ENCODE results near the gene ACOT11.

Gene ACOT11

DNA sequence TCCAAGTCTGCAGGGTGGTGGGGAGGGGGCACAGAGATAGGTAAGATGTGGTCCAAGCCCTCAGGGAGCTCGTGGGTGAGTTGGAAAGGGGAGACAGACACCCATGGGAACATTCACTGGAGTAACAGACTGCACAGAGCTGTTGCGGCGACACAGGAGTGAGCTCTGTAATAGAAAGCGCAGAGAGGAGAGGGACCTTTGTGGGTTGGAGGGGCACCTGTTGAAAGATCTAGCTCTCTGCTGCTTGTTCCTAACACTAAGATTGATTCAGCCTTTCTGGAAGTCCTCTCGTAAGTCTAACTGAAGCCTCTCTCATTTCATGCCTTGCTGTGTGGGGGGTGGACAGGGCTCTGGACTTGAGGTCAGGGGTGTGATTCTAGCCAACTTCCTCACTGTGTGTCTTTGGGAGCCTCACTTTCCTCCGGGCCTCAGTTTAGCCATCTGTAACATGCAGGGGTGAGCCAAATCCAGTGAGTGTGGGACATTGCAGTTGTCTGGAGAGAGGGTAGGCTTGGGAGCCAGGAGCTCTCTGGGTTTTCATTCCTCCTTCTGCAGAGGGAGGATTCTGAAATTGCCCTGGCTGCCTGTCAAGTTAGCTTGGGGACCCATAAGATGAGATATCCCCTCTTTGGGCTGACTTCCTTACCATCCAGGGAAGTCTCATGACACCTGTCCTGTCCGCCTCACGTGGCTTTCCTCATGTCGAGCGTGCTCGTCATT lies 2.0 kb upstream of the ACOT11 start:
- Mint-ChIP-seq H3K4me3 (no peak overlapping the region), H3K4me1 (peaks cover 15 to 19% of the 10 kb centered on the region in 2 donors), H3K9me3 (no peaks in the 10 kb centered on the region), H3K27ac (no peak overlapping the region), H3K36me3 (no peaks in the 10 kb centered on the region), H3K27me3 (peaks cover 45 to 47% of the 10 kb centered on the region in 2 donors)
- DNase-seq (no peak), ATAC-seq (replicated peaks) (no peak)

DNA sequence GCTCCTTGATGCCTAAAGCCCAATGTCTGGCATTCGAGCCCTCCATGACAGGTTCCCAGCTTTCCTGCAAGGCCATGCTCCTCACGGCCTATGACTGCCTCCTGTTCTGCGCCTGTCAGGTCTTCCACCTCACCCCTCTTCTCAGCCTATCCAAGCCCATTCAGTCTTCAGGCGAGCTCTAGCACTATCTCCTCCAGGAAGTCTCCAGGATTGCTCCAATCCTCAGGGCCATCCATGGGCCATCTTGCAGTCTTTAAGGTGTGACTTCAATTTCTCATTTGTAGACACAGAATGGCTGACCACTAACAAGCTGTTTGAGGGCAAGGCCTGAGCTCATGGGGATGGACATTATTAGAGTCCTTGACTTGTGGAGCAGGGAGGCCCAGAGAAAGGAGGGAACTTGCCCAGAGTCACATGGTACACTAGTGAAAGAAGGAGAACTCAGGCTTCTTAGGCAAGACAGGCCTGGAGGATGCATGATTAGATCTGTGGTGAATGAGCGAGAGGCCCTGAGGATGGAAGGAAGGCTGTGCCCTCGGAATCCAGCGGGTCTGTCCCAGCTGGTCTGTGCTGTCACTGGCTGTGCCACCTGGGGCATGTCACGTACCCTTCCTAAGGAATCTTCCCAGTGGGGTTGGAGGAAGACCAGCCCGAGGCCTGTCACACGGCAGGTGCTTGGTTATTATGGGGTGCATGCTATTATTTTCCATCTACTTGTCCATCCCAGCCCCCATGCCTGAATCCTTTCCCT lies 1.2 kb upstream of the ACOT11 start:
- H3K36me3 Mint-ChIP-seq, result no peaks in the 10 kb centered on the region
- H3K27ac Mint-ChIP-seq, result no peak overlapping the region
- H3K4me3 Mint-ChIP-seq, result no peak overlapping the region
- ATAC-seq (replicated peaks) (no peak), DNase-seq (no peak)
- peaks cover 38 to 39% of the 10 kb centered on the region in 2 donors for H3K27me3 Mint-ChIP-seq
- no peaks in the 10 kb centered on the region for H3K9me3 Mint-ChIP-seq
- H3K4me1 Mint-ChIP-seq, result peaks cover 11 to 12% of the 10 kb centered on the region in 2 donors

DNA sequence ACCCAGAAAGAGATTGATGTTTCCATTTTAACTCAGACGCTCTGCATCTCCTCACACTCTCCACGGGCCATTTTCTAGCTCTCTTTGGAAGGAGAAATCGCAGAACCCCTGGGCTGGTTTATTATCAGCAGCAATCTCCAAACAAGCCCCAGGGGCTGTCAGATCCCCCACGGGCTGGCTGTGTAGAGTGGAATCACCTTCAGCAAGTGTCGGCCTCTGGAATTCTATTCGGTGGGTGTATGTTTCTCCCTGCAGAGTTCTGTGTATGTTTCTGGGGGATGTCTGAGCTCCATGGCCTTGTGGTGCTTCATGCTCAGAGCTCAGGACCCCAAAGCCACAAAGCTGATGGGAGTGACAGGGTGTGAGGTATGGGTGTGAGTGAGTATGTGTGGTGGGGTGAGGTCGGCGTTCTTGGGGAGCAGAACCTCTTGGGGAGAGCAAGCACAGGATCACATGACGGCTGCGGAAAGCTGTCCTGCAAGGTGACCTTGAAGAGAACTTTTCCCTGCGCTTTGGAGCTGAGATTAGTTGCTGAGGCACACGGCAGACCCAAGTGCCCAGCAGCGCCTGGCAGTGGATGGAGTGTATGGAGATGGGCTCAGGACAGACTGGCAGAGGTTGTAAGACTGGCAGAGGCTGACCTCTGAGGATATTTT lies 489 bp downstream of the ACOT11 start:
- Mint-ChIP-seq H3K4me1 (peaks cover 0 to under 1% of the 10 kb centered on the region in 2 donors), H3K36me3 (no peaks in the 10 kb centered on the region), H3K4me3 (no peak overlapping the region), H3K9me3 (no peaks in the 10 kb centered on the region), H3K27me3 (peaks cover 25% of the 10 kb centered on the region in 2 donors), H3K27ac (no peak overlapping the region)
- DNase-seq (no peak), ATAC-seq (replicated peaks) (no peak)

DNA sequence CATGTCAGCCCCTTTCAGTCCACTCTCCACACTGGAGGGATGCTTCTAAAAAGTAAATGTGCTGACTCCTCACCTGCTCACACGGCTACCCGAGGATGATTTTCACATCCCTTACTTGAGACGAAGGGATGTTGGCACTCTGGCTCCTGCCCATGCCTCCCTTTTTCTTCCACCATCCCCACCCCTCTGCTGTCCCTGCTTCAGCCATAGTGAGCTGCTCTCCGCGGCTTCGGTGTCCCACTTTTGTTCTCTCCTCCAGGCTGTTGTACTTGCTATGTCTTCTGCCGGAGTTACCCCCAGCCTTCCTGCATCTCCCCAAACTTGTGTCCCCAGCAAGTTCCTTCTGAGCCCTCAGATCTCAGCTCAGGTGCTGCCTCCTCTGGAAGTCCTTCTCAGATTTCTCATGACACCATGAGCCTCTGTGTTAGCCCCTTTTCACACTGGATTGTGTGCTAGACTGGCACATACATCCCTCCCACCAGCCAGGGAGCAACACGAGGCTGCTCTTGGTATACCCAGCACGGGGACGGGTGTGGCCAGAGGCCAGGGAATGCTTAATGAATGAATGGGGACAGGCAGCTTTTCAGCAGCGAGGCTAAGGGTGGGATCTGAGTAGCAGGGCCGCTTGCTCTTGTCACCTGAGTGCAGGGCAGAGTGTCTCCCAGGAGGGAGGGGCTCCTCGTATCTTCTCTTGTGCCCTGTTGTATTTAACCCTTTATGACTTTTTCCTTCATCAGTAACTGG lies 1.3 kb downstream of the ACOT11 start:
- no peak for ATAC-seq (replicated peaks)
- Mint-ChIP-seq H3K27me3 (peaks cover 22% of the 10 kb centered on the region in 2 donors), H3K27ac (no peak overlapping the region), H3K36me3 (no peaks in the 10 kb centered on the region), H3K9me3 (no peaks in the 10 kb centered on the region), H3K4me1 (no peaks in the 10 kb centered on the region), H3K4me3 (no peak overlapping the region)
- DNase-seq, result no peak

DNA sequence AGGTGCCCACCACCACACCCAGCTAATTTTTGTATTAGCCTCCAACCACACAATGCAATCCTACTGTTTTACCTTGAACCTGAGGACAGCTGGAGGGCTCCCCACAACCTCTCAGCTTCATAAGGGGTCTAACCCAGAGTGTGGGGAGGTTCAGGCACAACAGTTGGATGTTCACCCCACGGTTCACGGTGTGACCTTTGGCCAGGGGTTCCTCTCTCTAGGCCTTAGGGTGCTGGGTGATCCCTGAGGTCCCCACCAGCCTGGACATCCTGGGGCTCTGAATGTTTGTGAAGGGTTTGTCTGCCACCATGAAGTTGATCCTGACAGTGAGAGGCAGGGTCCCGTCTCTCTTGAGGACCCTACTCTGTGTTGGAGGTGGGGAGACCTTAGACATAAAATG lies 3.9 kb downstream of the ACOT11 start:
- DNase-seq (no peak), ATAC-seq (replicated peaks) (no peak)
- peaks cover 17 to 22% of the 10 kb centered on the region in 2 donors for H3K27me3 Mint-ChIP-seq
- H3K9me3 Mint-ChIP-seq, result peaks cover 3 to 4% of the 10 kb centered on the region in 2 donors
- no peak overlapping the region for H3K27ac Mint-ChIP-seq
- no peaks in the 10 kb centered on the region for H3K4me1 Mint-ChIP-seq
- no peaks in the 10 kb centered on the region for H3K36me3 Mint-ChIP-seq
- H3K4me3 Mint-ChIP-seq, result no peak overlapping the region

DNA sequence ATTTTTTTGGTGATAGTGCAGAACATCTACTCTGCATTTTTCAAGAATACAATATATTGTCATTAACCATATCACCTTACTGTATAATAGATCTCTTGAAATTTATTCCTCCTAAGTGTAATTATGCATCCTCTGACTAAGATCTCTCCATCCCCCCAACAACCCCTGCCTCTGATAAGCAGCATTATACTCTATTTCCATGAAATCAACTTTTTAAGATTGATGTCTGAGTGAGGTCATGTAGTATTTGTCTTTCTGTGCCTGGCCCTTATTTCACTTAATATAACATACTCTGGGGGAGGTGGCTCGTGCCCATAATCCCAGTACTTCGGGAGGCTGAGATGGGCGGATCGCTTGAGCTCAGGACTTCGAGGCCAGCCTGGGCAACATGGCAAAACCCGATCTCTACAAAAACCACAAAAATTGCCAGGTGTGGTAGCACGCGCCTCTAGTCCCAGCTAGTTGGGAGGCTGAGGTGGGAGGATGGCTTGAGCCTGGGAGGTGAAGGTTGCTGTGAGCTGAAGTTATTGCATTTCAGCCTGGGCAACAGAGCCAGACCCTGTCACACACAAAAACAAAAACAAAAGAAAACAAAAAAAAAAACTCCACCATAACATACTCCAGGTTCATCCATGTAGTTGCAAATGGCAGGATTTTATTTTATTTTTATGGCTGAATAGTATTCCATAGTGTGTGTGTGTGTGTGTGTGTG lies 5.7 kb downstream of the ACOT11 start:
- no peak overlapping the region for H3K4me3 Mint-ChIP-seq
- H3K36me3 Mint-ChIP-seq, result no peaks in the 10 kb centered on the region
- H3K4me1 Mint-ChIP-seq, result no peaks in the 10 kb centered on the region
- peaks cover 3 to 4% of the 10 kb centered on the region in 2 donors for H3K9me3 Mint-ChIP-seq
- no peak overlapping the region for H3K27ac Mint-ChIP-seq
- H3K27me3 Mint-ChIP-seq, result peaks cover 13 to 17% of the 10 kb centered on the region in 2 donors
- ATAC-seq (replicated peaks), result no peak
- DNase-seq, result no peak

DNA sequence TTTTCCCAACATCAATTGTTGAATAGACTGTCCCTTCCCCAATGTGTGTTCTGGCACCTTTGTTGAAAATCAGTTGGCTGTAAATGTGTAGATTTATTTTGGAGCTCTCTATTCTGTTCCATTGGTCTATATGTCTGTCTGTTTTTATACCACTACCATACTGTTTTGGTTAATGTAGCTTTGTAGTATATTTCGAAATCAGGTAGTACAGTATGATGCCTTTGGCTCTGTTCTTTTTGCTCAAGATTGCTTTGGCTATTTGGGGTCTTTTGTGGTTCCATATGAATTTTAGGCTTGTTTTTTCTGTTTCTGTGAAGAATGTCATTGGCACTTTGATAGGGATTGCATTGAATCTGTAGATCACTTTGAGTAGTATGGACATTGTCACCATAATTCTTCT lies 8.1 kb downstream of the ACOT11 start:
- H3K27me3 Mint-ChIP-seq, result peaks cover 8 to 17% of the 10 kb centered on the region in 2 donors
- DNase-seq, result no peak
- H3K27ac Mint-ChIP-seq, result no peak overlapping the region
- no peaks in the 10 kb centered on the region for H3K36me3 Mint-ChIP-seq
- ATAC-seq (replicated peaks), result no peak
- no peaks in the 10 kb centered on the region for H3K4me1 Mint-ChIP-seq
- H3K9me3 Mint-ChIP-seq, result peaks cover 3 to 4% of the 10 kb centered on the region in 2 donors
- H3K4me3 Mint-ChIP-seq, result no peak overlapping the region

DNA sequence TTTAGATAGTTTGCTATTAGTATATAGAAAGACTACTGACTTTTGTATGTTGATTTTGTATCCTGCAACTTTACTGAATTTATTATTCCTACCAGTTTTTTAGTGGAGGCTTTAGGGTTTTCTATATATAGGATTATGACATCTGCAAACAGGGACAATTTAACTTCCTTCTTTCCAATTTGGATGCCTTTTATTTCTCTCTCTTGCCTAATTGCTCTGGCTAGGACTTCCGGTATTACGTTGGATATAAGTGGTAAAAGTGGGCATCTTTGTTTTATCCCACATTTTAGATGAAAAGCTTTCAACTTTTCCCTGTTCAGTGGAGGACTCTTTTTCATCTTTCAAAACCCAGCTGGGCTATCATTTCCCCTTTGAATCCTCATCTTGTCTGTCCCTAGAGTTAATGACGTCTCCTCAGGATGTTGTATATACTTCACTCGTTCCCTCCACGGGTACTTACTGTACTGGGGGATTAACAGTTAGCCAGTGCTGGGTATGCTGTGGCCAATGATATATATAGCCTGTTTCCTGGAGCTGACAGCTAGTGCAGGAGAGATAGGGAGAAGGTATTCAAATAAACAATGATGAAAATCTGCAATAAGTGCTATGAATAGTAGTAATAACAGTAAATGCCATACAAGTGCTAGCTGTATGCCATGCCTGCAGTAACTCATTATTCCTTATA lies 9.8 kb downstream of the ACOT11 start:
- no peak overlapping the region for H3K4me3 Mint-ChIP-seq
- no peaks in the 10 kb centered on the region for H3K36me3 Mint-ChIP-seq
- DNase-seq, result no peak
- H3K27ac Mint-ChIP-seq, result no peak overlapping the region
- peaks cover 8 to 17% of the 10 kb centered on the region in 2 donors for H3K27me3 Mint-ChIP-seq
- no peak for ATAC-seq (replicated peaks)
- H3K9me3 Mint-ChIP-seq, result peaks cover 3 to 4% of the 10 kb centered on the region in 2 donors
- no peaks in the 10 kb centered on the region for H3K4me1 Mint-ChIP-seq

DNA sequence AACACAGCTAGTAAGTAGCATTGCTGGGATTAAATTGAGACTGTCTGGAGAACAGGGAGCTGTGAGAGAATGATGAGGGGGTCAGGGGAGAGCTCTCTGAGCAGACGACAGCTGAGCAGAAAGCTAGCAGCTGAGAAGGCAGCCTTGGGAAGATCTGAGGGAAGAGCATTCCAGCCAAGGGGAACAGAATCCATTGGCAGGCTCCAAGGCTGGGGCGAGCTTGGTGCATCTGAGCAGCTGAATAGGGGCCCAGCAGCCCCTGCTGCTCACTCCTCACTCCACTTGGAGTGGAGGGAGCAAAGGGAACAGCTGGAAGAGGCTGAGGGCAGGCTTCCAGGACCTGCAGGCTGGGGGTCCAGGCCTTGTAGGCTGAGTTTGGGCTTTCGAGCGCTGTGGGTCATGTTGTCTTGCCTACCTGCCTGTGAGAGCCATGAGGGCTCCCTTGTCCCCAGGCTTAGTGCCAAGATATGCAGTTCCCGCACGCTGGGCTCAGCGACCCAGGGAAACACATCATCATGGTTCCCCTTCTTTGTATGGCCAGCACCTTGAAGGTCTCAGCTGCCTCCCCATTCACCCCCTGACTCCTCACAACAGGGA lies 10.5 kb downstream of the ACOT11 start:
- no peak for DNase-seq
- H3K4me3 Mint-ChIP-seq, result no peak overlapping the region
- H3K27ac Mint-ChIP-seq, result no peak overlapping the region
- no peak for ATAC-seq (replicated peaks)
- H3K4me1 Mint-ChIP-seq, result no peaks in the 10 kb centered on the region
- peaks cover 3 to 4% of the 10 kb centered on the region in 2 donors for H3K9me3 Mint-ChIP-seq
- H3K27me3 Mint-ChIP-seq, result peaks cover 8 to 17% of the 10 kb centered on the region in 2 donors
- H3K36me3 Mint-ChIP-seq, result no peaks in the 10 kb centered on the region

DNA sequence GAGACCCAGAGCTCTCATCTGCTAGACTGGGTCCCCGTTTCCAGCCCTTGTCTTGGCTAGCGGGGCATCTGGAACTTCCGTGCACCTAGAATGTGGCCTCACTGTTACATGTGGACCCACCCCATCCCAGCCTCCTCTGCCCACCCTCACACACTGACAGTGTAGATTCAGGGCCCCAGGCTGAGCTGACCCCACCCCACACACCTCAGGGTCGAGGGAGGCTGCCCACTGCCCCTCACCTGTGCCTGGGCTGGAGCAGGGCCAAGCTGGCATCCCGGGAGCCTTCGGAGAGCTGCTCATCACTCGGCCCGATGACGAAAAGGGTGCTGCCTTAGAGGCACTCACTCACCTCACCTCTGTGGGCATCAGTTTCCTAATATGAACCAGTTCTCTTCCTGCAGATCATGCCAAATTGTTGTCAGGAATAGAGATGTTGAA lies 11.1 kb downstream of the ACOT11 start:
- Mint-ChIP-seq H3K4me1 (no peaks in the 10 kb centered on the region), H3K9me3 (peaks cover 3 to 4% of the 10 kb centered on the region in 2 donors), H3K27ac (no peak overlapping the region), H3K36me3 (no peaks in the 10 kb centered on the region), H3K27me3 (peaks cover 8 to 17% of the 10 kb centered on the region in 2 donors), H3K4me3 (no peak overlapping the region)
- DNase-seq (no peak), ATAC-seq (replicated peaks) (no peak)

DNA sequence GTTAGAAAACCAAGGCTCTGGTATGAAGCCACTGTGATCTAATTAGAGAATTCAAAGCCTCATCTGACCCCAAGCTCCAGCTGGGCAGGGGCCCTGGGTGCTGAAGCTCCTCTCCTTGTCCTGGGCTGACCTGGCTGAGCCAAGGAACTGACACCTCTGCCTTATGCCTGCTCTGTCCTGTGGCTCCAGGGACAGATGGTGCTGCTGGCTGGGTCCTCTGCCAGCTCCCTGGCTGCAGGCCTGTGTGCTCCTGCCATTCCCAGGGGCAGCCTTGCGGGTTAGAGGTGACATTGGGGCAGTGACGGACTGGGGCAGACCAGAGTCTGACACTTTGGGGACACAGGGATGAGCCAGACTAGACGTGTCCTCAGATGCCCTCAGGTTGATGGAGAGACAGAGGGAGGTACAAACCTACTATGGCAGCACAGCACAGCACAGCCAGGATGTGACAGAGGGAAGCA lies 11.8 kb downstream of the ACOT11 start:
- no peaks in the 10 kb centered on the region for H3K36me3 Mint-ChIP-seq
- peaks cover 3 to 4% of the 10 kb centered on the region in 2 donors for H3K9me3 Mint-ChIP-seq
- no peak overlapping the region for H3K4me3 Mint-ChIP-seq
- peaks cover 0 to 1% of the 10 kb centered on the region in 2 donors for H3K4me1 Mint-ChIP-seq
- H3K27ac Mint-ChIP-seq, result no peak overlapping the region
- peaks cover 8 to 17% of the 10 kb centered on the region in 2 donors for H3K27me3 Mint-ChIP-seq
- DNase-seq (no peak), ATAC-seq (replicated peaks) (no peak)

DNA sequence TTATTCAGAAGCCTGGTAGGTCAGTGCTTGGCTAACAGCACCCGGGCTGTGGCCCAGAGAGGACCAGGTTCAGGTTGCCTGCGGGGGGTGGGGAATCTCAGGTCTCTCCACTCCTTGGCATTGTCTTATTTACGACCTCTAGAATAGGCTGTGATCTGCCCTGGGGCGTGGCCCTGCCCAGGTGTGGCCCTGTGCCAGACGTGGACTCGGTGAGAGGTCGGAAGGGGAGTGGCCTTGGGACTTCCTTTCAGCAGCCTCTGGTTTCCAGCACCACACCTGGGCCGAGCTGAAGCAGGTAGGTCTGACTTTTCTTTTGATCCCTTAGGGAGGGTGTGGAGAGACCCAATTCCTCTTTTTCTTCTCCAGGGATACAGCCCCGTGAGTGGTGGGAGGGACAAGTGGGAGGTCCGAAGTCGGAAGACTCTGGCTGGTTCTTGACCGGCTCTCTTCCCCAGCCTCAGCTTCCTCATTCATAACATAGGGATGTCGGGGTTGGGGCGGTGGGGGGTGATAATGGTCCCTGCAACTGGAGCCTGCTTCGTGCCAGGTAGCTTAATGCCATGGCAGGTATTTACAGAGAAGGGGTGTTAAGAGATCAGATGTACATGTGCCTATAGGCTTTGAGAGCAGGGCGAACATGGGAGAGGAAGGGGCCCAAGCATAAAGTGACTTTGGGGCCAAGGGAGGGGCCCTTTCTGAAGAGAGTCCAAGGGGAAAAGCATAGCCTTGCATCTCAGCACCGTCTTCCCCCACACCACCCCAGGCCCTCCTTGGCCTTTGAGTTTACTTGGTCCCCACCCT lies 16.5 kb downstream of the ACOT11 start:
- no peaks in the 10 kb centered on the region for H3K9me3 Mint-ChIP-seq
- H3K36me3 Mint-ChIP-seq, result no peaks in the 10 kb centered on the region
- H3K27me3 Mint-ChIP-seq, result peaks cover 5 to 6% of the 10 kb centered on the region in 2 donors
- no peak overlapping the region for H3K4me3 Mint-ChIP-seq
- ATAC-seq (replicated peaks) (no peak), DNase-seq (no peak)
- peaks cover 0 to 1% of the 10 kb centered on the region in 2 donors for H3K4me1 Mint-ChIP-seq
- H3K27ac Mint-ChIP-seq, result no peak overlapping the region
